GM12864 (cell line): ENCODE results near the gene TMEM272.

Experiments
- DNase-seq: peaks from one replicate; pipeline ENCODE4 v3.0.0-alpha.2; 2011; ENCODE audit warnings: low read depth
- H3K4me3 ChIP-seq: 2 replicates; pipeline ENCODE4 v1.5.1; 2011; ENCODE audit warnings: mild to moderate bottlenecking, low read depth, low read length, control low read depth
- TF ChIP-seq, protein P1 (sequence below): IDR thresholded peaks from 2 replicates; pipeline ENCODE4 v1.5.1; 2011; ENCODE audit warnings: low read depth, mild to moderate bottlenecking, moderate library complexity, low read length, control low read depth, inconsistent platforms; ENCODE audit errors: missing control alignments

The TMEM272 gene

DNA sequence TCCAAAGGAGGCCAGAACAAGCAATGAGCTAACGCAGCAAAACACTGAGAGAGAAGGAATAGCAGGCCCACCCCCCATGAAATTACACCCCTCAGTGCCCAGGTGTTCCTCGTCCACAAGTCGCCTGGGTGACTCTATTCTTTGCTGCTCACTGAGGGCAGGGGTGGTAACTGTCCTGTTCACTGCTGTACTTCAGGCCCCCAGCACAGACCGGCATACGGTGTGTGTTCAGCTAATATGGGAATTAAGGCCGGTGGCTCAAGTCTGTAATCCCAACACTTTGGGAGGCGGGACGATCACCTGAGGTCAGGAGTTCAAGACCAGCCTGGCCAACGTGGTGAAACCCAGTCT lies 72.9 kb downstream of the TMEM272 start:
- DNase-seq: no peak
- no peak overlapping the region for H3K4me3 ChIP-seq
- TF ChIP-seq, protein P1, sequence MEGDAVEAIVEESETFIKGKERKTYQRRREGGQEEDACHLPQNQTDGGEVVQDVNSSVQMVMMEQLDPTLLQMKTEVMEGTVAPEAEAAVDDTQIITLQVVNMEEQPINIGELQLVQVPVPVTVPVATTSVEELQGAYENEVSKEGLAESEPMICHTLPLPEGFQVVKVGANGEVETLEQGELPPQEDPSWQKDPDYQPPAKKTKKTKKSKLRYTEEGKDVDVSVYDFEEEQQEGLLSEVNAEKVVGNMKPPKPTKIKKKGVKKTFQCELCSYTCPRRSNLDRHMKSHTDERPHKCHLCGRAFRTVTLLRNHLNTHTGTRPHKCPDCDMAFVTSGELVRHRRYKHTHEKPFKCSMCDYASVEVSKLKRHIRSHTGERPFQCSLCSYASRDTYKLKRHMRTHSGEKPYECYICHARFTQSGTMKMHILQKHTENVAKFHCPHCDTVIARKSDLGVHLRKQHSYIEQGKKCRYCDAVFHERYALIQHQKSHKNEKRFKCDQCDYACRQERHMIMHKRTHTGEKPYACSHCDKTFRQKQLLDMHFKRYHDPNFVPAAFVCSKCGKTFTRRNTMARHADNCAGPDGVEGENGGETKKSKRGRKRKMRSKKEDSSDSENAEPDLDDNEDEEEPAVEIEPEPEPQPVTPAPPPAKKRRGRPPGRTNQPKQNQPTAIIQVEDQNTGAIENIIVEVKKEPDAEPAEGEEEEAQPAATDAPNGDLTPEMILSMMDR: no peak

DNA sequence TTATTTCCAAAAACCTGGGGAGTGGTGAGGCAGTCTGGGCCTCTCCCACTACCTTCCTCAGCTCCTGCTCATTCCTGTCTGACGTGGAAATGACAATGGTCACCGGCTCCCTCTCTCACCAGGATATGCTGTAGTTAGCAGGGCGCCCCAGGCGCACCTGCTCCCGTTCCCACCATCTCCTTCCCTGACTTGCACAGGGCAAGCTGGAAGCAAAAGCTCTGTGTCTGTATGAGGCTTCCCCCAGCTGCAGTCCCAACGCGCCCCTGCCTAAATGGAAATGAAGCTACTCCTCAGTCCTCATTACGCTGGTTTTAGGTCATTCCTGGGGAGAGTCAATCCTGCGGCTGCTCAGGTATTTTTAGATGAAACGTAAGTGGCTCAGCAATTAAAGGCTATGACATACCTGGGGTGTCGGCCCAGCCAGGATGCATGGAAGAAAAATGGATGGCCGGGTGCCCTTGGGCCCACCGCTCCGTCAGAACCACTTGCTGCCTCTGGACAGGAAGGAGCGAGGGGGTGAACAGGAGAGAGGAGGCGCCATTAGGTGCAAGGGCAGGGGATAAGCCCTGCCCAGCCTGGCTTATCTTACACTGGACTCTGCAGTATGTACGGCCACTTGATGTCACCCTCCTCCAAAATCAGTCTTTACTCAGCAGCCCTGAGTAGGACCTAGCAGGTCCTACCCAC lies 73.4 kb downstream of the TMEM272 start:
- TF ChIP-seq, protein P1: no peak
- no peak for DNase-seq
- no peak overlapping the region for H3K4me3 ChIP-seq

DNA sequence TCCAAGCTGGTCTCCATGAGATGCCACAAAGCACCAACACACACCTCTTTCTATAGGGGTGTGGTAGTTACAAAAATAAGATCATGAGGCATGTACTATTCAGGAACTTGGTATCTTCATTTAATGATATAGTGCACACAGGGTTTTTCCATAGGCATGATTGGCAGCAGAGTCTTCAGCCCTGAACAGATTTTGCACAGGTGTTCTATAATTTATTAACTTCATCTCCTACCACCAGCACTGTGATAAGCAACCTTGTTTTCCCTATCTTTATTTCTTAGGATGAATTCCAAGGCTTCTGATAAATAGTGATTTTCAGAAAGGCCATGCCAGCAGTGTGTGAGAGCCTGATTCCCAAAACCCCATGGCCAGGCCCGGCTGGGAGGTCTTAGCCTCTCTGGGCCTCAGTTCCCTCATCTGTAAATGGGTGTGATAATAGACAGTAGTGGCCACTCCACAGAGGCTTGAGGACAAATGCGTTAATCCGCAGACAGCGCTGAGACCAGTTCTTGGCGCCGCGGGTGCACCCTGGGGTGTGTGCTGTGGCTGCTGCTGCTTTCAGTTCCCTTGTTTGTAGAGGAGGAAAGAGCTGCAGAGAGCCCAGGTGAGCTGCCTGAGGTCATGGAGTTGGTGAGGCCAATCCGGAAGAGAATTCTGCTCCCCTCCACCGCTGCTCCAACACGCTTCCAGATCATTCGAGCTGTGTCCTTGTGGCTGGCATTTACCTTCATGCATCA lies 74.1 kb downstream of the TMEM272 start:
- H3K4me3 ChIP-seq: no peak overlapping the region
- no peak for DNase-seq
- TF ChIP-seq, protein P1: no peak

DNA sequence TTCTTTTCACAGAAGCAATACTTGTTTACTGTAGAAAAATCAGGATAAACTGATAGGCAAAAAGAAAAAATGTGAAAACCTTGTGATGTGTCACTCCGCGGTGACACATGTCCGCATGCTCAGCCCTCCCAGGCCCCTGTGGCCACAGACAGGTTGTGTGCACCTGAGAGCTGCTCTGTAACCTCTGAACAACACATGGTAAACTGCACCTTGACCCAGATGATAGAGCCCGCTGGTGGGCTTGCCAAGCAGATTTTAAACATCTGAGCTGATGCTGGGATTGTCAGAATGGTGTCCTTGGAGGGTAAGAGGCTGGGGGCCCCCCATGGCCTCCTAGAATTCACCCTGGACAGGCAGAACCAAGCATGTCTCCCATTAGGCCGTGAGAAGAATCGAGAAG lies 74.8 kb downstream of the TMEM272 start:
- TF ChIP-seq, protein P1: no peak
- no peak overlapping the region for H3K4me3 ChIP-seq
- DNase-seq: no peak

DNA sequence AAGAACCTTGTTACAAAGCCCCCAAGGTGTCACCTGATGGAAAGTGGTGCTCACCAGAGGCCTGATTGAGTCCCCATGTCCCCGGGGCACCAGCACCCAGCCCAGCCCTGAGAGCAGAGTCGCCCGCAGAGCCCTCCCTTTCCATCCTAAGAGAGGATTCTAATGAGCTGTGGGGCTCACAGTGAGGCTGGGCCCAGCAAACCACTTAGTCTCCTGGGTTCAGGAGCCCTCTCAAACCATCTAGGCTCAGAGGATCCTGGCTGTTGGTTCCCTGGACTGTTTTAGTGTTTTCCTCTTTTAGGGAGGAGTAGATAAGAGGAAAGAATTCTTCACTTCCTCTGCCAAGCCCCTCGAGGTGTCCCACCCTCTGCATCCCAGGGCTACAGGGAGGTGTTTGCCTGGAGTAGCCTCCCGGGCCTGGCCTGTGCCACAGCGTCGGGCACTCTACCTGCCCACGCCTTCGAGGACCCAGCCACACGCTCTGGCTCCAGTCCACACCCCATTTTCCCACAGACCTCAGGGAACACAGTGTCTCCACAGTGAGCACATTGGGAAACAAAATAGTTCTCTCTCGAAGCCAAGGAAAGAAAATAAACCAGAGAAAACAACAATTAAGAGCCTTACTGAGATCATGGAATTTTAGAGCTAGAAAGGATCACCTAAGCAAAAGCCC lies 75.4 kb downstream of the TMEM272 start:
- no peak overlapping the region for H3K4me3 ChIP-seq
- TF ChIP-seq, protein P1: no peak
- no peak for DNase-seq

DNA sequence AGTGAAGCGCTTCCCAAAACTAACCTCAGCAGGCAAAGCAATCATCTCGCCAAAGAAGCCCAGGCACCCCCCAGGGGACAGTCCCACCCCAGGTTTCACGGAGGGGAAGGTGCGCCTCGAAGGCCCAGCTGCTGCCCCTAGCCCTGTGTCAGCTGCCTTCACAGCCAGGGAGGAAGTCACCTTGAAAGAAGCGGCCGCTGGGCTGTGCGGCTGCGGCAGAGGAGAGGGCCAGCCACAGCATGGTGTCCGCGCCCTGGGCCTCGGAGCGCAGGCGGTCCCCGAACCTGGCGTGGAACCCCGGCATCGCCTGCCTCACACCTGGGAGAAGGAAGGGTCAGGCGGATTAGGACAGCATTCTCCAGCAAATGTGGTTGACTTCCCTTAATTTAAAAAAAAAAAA lies 76.0 kb downstream of the TMEM272 start:
- no peak for DNase-seq
- TF ChIP-seq, protein P1: no peak
- no peak overlapping the region for H3K4me3 ChIP-seq
